Upper lobe of left lung (tissue), 6 donors: ENCODE data around the gene PHETA1. TPM values are rescaled to one million over a fixed set of nuclear protein-coding genes. Genes with fewer than 3 reads are reported as not detected.

ENCODE experiments used
- ATAC-seq, 2 donors: fragments of 200-7000 bp; cut with Tn5 transposase; one replicate each; pipeline ENCODE4 v1.9.1; 2022; ENCODE audit warnings: mild to moderate bottlenecking in 2 of 2, moderate library complexity in 2 of 2; ENCODE audit not compliant: low FRiP score in 2 of 2
- DNase-seq, 2 donors: peaks; one replicate each; pipeline ENCODE4 v3.0.0-alpha.2; 2019 to 2020
- H3K27ac ChIP-seq, 4 donors: fragments of 200-600 bp; sonication (generic); one replicate each; pipeline ENCODE4 v1.5.1; 2016 to 2019
- H3K27me3 ChIP-seq, 4 donors: fragments of 200-600 bp; sonication (generic); one replicate each; pipeline ENCODE4 v1.5.1; 2017 to 2019
- H3K36me3 ChIP-seq, 4 donors: fragments of 200-600 bp; sonication (generic); one replicate each; pipeline ENCODE4 v1.5.1; 2016 to 2019
- H3K4me1 ChIP-seq, 4 donors: fragments of 200-600 bp; sonication (generic); one replicate each; pipeline ENCODE4 v1.5.1; 2018 to 2019
- H3K4me3 ChIP-seq, 4 donors: fragments of 200-600 bp; sonication (generic); one replicate each; pipeline ENCODE4 v1.5.1; 2017 to 2019; ENCODE audit warnings: mild to moderate bottlenecking in 2 of 4, moderate library complexity in 1 of 4
- H3K9me3 ChIP-seq, 4 donors: fragments of 200-600 bp; sonication (generic); one replicate each; pipeline ENCODE4 v1.5.1; 2018 to 2019
- EP300 ChIP-seq, 4 donors: sonication (generic); formaldehyde crosslinking; IDR thresholded peaks; one replicate each; pipeline ENCODE4 v1.5.1; 2017; ENCODE audit warnings: antibody characterized with exemption in 4 of 4, control low read depth in 2 of 4
- POLR2A ChIP-seq, 4 donors: fragments of 450-650 bp; IDR thresholded peaks; one replicate each; pipeline ENCODE4 v1.5.1; 2016 to 2017; ENCODE audit warnings: antibody characterized with exemption in 4 of 4, mild to moderate bottlenecking in 2 of 4
- POLR2AphosphoS5 ChIP-seq, 2 donors: sonication (generic); formaldehyde crosslinking; IDR thresholded peaks; one replicate each; pipeline ENCODE4 v1.5.1; 2017; ENCODE audit warnings: antibody characterized with exemption in 2 of 2
- WGBS, 2 donors: methylation state at CpG; one replicate each; pipeline ENCODE4 v1.1.5; 2017 to 2018; 5-methylcytosine and 5-hydroxymethylcytosine counted together
- total RNA-seq, 6 donors: library from RNA; depleted of rRNA in 4 of 6; stranded (reverse); fragments of >200 nt in 4 of 6; gene quantifications; one replicate each; pipeline versions ENCODE4 v1.1.0 to v1.2.1, GENCODE V29; 2016 to 2021
- TF ChIP-seq, protein P1 (sequence below), 6 experiments: fragments of 450-650 bp in 4 of 6; fragments of 200-600 bp in 2 of 6; sonication (generic) in 2 of 6; IDR thresholded peaks; one replicate each; pipeline ENCODE4 v1.5.1; 2016 to 2019; ENCODE audit warnings: antibody characterized with exemption in 6 of 6
- donor health status: DM: no; HTN: no; CAD: no; lungs with moderate emphysema.
- donor health status: DM: no; HTN: yes; CAD: no; lungs with severe emphysema.

The PHETA1 gene
- total RNA-seq, 6 donors from 2014 or later, result 9.1 to 24.6 (median 21.2) TPM

DNA sequence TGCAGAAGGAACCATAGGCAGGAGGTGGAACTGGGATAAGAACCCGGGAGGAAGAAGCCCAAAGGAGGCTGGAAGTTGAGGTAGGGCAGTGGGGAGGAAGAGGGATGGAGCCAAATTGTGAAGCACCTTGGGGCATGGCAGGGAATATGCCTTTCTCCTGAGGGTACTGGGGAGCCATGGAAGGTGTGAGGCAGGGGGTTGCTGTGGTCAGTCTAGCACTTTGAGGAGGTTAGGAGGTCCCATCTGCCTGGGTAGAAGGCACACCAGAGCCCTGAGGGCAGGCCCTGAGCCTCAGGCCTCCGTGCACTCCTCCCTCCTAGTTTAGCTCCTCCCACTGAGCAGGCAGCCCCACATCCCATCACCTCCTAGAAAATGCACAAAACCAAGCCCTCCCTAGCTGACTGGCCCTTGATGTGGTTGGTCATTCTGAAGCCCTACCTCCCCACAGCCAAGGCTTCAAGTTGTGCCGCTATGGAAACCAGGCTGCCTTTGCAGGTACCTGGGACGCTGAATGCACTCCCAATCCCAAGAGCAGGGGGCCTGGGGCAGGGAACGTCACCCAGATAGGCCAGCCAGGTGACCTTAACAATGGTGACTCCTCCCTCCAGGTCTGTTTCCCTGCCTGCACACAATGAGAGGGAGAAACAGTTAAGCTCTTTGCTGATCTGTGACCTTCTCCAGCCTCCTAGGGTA lies 15.1 kb downstream of the PHETA1 start:
- Histone ChIP-seq H3K4me3 (no peak overlapping the region), H3K9me3 (peaks cover 0 to 6% (median 1%) of the 10 kb centered on the region in 4 donors), H3K36me3 (no peaks in the 10 kb centered on the region), H3K27ac (no peak overlapping the region), H3K4me1 (no peaks in the 10 kb centered on the region), H3K27me3 (no peaks in the 10 kb centered on the region)
- TF ChIP-seq, protein P1, sequence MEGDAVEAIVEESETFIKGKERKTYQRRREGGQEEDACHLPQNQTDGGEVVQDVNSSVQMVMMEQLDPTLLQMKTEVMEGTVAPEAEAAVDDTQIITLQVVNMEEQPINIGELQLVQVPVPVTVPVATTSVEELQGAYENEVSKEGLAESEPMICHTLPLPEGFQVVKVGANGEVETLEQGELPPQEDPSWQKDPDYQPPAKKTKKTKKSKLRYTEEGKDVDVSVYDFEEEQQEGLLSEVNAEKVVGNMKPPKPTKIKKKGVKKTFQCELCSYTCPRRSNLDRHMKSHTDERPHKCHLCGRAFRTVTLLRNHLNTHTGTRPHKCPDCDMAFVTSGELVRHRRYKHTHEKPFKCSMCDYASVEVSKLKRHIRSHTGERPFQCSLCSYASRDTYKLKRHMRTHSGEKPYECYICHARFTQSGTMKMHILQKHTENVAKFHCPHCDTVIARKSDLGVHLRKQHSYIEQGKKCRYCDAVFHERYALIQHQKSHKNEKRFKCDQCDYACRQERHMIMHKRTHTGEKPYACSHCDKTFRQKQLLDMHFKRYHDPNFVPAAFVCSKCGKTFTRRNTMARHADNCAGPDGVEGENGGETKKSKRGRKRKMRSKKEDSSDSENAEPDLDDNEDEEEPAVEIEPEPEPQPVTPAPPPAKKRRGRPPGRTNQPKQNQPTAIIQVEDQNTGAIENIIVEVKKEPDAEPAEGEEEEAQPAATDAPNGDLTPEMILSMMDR (IDR thresholded peaks at IDR 0.05), result no peak
- TF ChIP-seq POLR2AphosphoS5 (IDR thresholded peaks at IDR 0.05), result no peak
- no peak for TF ChIP-seq POLR2A (IDR thresholded peaks at IDR 0.05)
- TF ChIP-seq EP300 (IDR thresholded peaks at IDR 0.05), result no peak
- DNase-seq, result no peak
- 61 to 73% methylated on average over 3 to 4 of the region's 5 CpGs for WGBS, 2 donors
- ATAC-seq, result no peak

DNA sequence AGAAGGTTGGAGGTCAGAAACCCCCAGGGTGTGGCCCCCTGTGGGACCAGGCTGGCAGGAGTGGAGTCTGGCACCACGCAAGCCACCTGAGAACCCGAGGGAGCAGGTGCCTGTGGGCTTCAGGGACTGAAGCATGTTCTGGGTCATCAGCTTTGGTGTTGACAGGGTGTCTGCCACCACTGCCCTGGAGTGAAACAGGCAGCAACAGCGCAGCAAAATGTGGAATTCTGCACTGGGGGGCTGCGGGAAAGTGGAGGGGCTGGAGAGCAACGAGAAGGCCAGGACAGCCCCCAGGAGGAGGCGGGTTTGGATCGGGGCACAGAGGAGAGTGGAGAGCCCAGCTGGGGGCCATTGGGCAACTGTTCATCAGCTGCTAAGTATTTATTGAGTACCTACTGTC lies 15.9 kb downstream of the PHETA1 start:
- H3K27me3 ChIP-seq, result no peaks in the 10 kb centered on the region
- H3K27ac ChIP-seq, result no peak overlapping the region
- no peaks in the 10 kb centered on the region for H3K4me1 ChIP-seq
- no peaks in the 10 kb centered on the region for H3K36me3 ChIP-seq
- WGBS, 2 donors, result 81 to 88% methylated on average over 7 of the region's 7 CpGs
- ATAC-seq, result no peak
- H3K9me3 ChIP-seq, result peaks cover 3 to 13% (median 8%) of the 10 kb centered on the region in 4 donors
- DNase-seq, result no peak
- H3K4me3 ChIP-seq, result no peak overlapping the region
- TF ChIP-seq EP300 (IDR thresholded peaks at IDR 0.05) (no peak), POLR2AphosphoS5 (IDR thresholded peaks at IDR 0.05) (no peak), POLR2A (IDR thresholded peaks at IDR 0.05) (no peak)
- TF ChIP-seq, protein P1 (IDR thresholded peaks at IDR 0.05), result no peak

DNA sequence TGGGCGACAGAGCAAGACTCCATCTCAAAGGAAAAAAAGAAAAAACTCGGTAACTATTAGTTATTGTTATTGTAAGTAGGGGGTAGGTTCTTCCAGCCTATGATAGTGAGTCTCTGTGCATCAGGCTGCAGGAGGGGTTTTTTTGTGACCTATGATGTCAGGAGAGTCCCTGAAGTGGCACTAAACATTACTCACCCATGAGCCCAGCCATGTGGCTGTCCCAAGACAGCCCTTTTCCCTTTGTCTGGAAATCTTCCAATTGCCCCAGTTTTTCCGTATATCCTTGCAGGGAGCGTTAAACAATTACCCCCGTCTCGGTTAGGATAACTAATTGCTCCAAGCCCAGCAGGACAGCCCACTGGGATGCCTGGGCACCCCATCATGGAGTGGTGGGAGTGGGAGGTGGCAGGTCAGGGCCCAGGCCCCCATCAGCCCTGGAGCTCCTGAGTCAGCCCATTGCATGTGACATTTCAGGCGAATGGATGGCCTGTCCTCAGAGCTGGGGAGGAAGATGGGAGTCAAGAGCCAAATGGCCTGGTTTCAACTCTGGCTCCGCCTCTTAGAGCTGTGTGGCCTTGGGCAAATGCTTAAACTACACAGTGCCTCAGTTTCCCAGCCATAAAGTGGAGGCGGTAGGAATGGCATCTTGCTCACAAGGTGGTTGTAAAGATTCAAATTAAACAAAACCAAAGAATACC lies 16.4 kb downstream of the PHETA1 start:
- DNase-seq (no peak), ATAC-seq (no peak)
- Histone ChIP-seq H3K27me3 (no peaks in the 10 kb centered on the region), H3K27ac (no peak overlapping the region), H3K4me1 (no peaks in the 10 kb centered on the region), H3K4me3 (no peak overlapping the region), H3K36me3 (no peaks in the 10 kb centered on the region), H3K9me3 (peaks cover 6 to 19% (median 10%) of the 10 kb centered on the region in 4 donors)
- TF ChIP-seq POLR2AphosphoS5 (IDR thresholded peaks at IDR 0.05), result no peak
- TF ChIP-seq EP300 (IDR thresholded peaks at IDR 0.05), result no peak
- TF ChIP-seq, protein P1 (IDR thresholded peaks at IDR 0.05), result no peak
- no peak for TF ChIP-seq POLR2A (IDR thresholded peaks at IDR 0.05)
- WGBS, 2 donors, result 74 to 80% methylated on average over 9 of the region's 9 CpGs

DNA sequence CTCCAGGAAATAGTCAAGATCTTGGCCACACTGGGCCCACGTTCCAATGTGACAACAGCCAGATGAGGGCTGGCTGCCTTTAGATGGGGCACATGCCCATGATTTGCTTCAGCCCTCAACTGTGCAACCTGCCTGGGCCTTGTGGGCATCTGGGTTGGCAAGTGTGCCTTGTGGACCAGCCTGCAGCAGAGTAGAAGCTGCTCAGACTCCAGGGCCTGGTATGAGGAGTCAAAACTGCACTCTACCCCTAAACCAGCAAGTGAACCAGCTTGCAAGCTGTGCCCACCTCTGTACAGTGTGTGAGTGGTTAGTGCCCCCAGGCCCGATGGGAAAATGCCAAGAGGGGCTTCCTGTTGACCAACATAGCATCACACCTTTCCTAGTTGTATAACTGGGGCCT lies 17.9 kb downstream of the PHETA1 start:
- Histone ChIP-seq H3K27ac (no peak overlapping the region), H3K36me3 (no peaks in the 10 kb centered on the region), H3K4me1 (no peaks in the 10 kb centered on the region), H3K9me3 (peaks cover 6 to 22% (median 11%) of the 10 kb centered on the region in 4 donors), H3K27me3 (no peaks in the 10 kb centered on the region), H3K4me3 (no peak overlapping the region)
- ATAC-seq, result no peak
- DNase-seq, result no peak
- 60 to 75% methylated on average over 2 of the region's 2 CpGs for WGBS, 2 donors
- TF ChIP-seq POLR2A (IDR thresholded peaks at IDR 0.05) (no peak), EP300 (IDR thresholded peaks at IDR 0.05) (no peak), POLR2AphosphoS5 (IDR thresholded peaks at IDR 0.05) (no peak)
- TF ChIP-seq, protein P1 (IDR thresholded peaks at IDR 0.05), result no peak
